Fibroblast of villous mesenchyme (primary cell): ENCODE measurements around the gene NF1. TPM values are rescaled to one million over a fixed set of nuclear protein-coding genes. Genes with fewer than 3 reads are reported as not detected.

ENCODE experiments used
- DNase-seq: peaks from one replicate; pipeline ENCODE4 v3.0.0-alpha.2; 2010; ENCODE audit warnings: low read depth
- H3K4me3 ChIP-seq: 2 replicates; pipeline ENCODE4 v1.5.1; 2011; ENCODE audit warnings: low read depth, mild to moderate bottlenecking, low read length
- CTCF ChIP-seq: IDR thresholded peaks from 2 replicates; pipeline ENCODE4 v1.5.1; 2012; ENCODE audit warnings: low read depth, mild to moderate bottlenecking, low read length; ENCODE audit not compliant: insufficient read depth
- total RNA-seq: library from RNA; depleted of rRNA; stranded (reverse); fragments of >200 nt; gene quantifications from 2 replicates; pipeline ENCODE4 v1.2.3, GENCODE V29; 2012

Gene NF1
- total RNA-seq, 1 donor = 82.5 TPM

DNA sequence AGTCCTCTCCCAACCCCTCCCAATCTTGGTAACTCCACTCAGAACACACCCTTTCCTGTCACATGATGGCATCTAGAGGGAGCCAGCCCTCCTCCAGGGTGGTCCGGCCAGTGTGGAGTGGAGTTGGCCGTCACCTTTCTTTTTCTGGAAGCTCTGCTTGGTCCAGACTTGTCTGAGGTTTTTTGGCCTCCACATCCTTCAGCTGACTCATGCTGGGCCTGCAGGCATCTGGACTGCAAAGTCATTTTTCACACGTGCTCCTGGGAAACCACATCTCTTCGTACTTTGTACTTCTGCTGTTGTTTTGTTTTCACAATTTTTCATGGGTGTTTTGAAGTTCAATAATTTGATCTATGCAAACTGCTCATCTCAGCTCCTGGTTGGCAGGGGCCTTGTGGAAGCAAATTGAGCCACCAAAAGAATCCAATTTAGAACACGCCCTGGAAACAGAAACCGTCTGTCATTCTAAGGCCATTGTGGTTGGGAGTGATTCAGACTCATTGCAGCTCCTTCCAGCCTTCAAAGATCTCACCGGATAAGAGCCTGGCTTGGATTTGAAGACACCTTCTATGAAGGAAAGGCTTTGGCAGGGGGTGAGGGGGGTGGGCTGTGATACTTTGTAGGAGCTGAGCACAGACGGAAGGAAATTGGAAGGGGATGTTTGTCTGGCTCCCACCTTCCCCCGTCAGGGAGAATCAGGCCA lies 42.4 kb upstream of the NF1 start:
- H3K4me3 ChIP-seq = no peak overlapping the region
- TF ChIP-seq CTCF = no peak
- DNase-seq = peak; percentile 95

GRCh38 chr17:31053071-31053470 lies 41.7 kb upstream of the NF1 start:
- TF ChIP-seq CTCF = no peak
- H3K4me3 ChIP-seq = no peak overlapping the region
- DNase-seq = no peak

GRCh38 chr17:31054761-31055160 lies 40.0 kb upstream of the NF1 start:
- TF ChIP-seq CTCF = no peak
- H3K4me3 ChIP-seq = no peak overlapping the region
- DNase-seq = no peak

DNA sequence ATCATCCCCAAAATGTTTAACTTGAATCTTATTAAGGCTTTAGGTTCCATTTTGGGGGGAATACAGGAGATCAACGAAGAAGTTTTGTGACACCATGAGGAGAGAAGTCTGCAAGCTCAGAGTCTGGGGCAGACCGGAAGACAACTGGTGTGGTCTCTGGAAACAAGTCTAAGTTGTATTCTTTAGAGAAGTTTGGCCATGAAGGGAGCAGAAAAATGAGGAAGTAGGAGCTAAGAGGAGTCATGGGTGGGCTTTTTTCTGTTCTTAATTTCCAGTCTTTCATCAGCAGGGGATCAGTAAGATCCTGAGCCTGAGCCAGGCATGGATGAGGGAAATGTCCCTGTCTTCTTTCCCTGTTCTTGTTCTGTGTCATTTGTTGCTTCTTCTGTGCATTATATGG lies 35.8 kb upstream of the NF1 start:
- no peak overlapping the region for H3K4me3 ChIP-seq
- no peak for DNase-seq
- no peak for TF ChIP-seq CTCF

DNA sequence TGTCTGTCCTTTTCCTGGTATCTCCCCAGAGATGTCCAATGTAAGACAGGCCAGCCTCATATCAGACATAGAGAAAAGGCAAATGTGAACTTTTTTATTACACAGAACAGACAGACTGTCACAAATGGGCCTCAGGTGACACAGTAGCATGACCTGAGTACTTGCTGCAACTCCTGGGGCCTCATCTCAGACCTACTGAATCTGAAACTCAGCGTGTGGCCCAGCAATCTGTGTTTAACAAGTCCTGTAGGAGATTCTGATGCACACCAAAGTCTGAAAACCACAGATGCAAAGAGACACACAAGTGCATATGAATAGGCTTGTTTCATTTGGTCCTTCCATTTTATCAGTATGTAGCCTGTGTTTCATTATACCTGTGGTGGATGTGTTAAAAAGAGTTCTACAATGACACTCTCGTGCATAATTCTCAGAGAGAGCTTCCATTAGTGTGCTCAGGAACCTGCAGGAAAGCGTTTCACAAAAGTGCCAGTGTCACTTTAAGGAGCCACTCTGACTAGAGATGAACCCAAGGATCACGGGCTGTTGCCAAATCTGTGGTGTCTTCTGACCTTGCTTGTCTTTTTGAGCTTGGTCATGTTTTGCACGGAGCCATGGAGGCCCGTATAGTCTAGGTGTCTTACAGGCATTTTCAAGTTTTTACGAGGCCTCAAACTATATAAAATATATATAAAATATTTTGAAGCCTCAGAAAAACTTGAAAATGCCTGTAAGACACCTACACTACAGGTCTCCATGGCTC lies 33.8 kb upstream of the NF1 start:
- no peak for DNase-seq
- TF ChIP-seq CTCF = no peak
- no peak overlapping the region for H3K4me3 ChIP-seq

- no peak overlapping the region for H3K4me3 ChIP-seq
- TF ChIP-seq CTCF = peak; percentile 10
- DNase-seq = no peak
These were observed 33.1 kb upstream of the NF1 start for GRCh38 chr17:31061678-31062077.
